Fibroblast of skin of left quadriceps (primary cell): Measurements from ENCODE around the gene PCDHA4.
"Not testable (repeated sequence)": the region's sequence is repeated elsewhere in the genome, so short reads cannot be mapped to it uniquely, and the experiment has no call there.

Experiments
- DNase-seq, 2 experiments: peaks; one replicate each; pipeline ENCODE4 v3.0.0-alpha.2; 2013; ENCODE audit warnings: low read depth in 2 of 2

PCDHA4 gene

DNA sequence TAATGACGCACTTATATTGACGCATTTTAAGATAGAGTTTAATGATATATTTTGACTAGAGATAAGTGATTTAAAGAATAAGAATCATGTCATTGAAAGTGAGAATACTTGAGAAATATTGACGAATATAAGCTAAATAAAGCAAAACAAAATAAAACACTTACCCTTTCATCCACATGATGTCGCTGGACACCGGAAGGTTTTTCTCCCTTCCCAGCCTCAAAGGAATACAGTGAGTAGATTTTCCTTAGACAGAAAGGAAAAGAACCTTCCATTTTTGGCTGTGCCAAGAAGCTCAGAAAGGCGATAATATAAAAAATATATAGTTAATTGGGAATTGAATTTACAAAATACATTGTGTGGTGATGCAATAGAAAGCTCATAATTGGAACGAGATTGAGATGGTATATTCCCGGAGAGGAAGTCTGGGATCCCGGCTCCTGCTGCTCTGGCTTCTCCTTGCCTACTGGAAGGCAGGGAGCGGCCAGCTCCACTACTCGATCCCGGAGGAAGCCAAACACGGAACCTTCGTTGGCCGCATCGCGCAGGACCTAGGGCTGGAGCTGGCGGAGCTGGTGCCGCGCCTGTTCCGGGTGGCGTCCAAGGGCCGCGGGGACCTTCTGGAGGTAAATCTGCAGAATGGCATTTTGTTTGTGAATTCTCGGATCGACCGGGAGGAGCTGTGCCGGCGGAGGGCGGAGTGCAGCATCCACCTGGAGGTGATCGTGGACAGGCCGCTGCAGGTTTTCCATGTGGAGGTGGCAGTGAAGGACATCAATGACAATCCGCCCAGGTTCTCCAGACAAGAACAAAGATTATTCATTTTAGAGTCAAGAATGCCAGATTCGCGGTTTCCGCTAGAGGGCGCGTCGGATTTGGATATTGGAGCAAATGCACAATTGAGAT lies 14.8 kb downstream of the PCDHA4 start, which contains the start of gene PCDHA5:
Gene PCDHA5 (plus strand): TSS at position 239 of the 906 bp plus-strand sequence.
- no peak for DNase-seq

DNA sequence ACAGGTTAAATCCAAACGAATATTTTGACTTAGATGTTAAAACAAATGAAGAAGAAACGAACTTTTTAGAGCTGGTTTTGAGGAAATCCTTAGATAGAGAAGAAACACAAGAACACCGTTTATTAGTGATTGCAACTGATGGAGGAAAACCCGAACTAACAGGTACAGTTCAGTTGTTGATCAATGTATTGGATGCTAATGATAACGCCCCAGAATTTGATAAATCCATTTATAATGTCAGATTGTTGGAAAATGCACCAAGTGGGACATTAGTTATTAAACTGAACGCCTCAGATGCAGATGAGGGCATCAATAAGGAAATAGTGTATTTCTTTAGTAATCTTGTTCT lies 15.4 kb downstream of the PCDHA4 start:
- DNase-seq, result no peak

DNA sequence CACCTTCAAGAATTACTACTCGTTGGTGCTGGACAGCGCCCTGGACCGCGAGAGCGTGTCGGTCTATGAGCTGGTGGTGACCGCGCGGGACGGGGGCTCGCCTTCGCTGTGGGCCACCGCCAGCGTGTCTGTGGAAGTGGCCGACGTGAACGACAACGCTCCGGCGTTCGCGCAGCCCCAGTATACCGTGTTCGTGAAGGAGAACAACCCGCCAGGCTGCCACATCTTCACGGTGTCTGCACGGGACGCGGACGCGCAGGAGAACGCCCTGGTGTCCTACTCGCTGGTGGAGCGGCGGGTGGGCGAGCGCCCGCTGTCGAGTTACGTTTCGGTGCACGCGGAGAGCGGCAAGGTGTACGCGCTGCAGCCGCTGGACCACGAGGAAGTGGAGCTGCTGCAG lies 16.1 kb downstream of the PCDHA4 start:
- not testable (repeated sequence) for DNase-seq

DNA sequence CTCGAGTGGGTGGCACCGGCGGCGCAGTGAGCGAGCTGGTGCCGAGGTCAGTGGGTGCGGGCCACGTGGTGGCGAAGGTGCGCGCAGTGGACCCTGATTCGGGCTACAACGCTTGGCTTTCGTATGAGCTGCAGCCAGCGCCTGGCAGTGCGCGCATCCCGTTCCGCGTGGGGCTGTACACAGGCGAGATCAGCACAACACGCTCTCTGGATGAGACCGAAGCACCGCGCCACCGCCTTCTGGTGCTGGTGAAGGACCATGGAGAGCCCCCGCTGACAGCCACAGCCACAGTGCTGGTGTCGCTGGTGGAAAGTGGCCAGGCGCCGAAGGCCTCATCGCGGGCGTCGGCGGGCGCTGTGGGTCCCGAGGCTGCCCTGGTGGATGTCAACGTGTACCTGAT lies 16.6 kb downstream of the PCDHA4 start:
- DNase-seq, result no peak

DNA sequence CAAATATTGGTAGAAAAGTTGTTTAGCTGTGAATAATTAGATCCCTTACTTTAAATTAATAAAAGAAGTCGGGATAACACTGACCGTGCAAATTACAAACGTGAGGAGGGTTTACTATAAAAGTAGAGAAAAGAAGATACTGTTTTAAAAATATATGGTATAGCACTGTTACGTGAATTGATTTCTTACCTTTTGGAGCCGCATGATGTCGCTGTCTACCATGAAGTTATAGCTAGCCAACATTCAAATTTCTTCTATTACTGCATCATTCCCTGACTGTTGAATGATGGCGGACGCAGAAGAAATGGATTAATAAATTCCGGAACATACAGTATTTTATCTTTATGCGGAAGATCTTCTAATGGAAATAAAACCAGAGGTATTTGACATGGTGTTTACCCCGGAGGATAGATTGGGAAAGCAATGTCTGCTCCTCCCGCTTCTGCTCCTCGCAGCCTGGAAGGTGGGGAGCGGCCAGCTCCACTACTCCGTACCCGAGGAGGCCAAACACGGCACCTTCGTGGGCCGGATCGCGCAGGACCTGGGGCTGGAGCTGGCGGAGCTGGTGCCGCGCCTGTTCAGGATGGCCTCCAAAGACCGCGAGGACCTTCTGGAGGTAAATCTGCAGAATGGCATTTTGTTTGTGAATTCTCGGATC lies 21.0 kb downstream of the PCDHA4 start, which contains the start of gene PCDHA6:
Gene PCDHA6 (plus strand): TSS at position 257 of the 658 bp plus-strand sequence. CDS start 132 bp downstream, at position 389.
- DNase-seq, result no peak

DNA sequence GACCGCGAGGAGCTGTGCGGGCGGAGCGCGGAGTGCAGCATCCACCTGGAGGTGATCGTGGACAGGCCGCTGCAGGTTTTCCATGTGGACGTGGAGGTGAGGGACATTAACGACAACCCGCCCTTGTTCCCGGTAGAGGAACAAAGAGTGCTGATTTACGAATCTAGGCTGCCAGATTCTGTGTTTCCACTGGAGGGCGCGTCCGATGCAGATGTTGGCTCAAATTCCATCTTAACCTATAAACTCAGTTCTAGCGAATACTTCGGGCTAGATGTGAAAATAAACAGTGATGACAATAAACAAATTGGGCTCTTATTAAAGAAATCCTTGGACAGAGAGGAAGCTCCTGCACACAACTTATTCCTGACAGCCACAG lies 21.5 kb downstream of the PCDHA4 start:
- DNase-seq, result no peak

DNA sequence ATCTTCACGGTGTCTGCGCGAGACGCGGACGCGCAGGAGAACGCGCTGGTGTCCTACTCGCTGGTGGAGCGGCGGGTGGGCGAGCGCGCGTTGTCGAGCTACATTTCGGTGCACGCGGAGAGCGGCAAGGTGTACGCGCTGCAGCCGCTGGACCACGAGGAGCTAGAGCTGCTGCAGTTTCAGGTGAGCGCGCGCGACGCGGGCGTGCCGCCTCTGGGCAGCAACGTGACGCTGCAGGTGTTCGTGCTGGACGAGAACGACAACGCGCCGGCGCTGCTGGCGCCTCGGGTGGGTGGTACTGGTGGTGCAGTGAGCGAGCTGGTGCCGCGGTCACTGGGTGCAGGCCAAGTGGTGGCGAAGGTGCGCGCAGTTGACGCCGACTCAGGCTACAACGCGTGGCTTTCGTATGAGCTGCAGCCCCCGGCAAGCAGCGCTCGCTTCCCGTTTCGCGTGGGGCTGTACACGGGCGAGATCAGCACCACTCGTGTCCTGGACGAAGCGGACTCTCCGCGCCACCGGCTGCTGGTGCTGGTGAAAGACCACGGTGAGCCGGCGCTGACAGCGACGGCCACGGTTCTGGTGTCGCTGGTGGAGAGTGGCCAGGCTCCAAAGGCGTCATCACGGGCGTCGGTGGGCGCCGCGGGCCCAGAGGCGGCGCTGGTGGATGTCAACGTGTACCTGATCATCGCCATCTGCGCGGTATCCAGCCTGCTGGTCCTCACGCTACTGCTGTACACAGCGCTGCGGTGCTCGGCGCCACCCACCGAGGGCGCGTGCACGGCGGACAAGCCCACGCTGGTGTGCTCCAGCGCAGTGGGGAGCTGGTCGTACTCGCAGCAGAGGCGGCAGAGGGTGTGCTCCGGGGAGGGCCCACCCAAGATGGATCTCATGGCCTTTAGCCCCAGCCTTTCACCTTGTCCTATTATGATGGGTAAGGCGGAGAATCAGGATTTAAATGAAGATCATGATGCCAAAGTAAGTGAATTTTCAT lies 22.9 kb downstream of the PCDHA4 start:
- DNase-seq, result not testable (repeated sequence)

DNA sequence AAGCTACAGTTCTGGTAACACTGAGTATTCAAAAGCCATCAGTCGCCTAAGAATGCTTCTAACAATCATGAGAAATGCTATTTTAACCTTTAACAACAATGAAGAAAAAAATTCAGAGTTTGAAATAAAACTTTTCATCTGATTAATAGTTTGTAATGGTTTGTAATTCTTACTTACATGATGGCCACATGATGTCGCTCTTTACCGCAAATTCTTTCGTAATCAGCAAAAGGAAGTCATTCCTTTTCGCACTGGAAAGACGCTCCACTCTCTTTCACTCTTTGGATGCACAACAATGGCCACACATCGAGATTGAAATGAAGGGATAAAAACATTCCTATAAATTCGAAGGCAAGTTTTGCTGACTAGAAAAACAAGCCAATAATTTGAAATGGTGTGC lies 27.1 kb downstream of the PCDHA4 start, which contains the start of gene PCDHA7:
Gene PCDHA7 (plus strand): TSS at position 277 of the 400 bp plus-strand sequence. CDS start 115 bp downstream, at position 392.
- peak in 1 of 2 experiments; percentile 1 for DNase-seq

DNA sequence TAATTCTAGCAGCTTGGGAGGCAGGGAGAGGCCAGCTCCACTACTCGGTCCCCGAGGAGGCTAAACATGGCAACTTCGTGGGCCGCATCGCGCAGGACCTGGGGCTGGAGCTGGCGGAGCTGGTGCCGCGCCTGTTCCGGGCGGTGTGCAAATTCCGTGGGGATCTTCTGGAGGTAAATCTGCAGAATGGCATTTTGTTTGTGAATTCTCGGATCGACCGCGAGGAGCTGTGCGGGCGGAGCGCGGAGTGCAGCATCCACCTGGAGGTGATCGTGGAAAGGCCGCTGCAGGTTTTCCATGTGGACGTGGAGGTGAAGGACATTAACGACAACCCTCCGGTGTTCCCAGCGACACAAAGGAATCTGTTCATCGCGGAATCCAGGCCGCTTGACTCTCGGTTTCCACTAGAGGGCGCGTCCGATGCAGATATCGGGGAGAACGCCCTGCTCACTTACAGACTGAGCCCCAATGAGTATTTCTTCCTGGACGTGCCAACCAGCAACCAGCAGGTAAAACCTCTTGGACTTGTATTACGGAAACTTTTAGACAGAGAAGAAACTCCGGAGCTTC lies 27.7 kb downstream of the PCDHA4 start:
- not testable (repeated sequence) for DNase-seq

DNA sequence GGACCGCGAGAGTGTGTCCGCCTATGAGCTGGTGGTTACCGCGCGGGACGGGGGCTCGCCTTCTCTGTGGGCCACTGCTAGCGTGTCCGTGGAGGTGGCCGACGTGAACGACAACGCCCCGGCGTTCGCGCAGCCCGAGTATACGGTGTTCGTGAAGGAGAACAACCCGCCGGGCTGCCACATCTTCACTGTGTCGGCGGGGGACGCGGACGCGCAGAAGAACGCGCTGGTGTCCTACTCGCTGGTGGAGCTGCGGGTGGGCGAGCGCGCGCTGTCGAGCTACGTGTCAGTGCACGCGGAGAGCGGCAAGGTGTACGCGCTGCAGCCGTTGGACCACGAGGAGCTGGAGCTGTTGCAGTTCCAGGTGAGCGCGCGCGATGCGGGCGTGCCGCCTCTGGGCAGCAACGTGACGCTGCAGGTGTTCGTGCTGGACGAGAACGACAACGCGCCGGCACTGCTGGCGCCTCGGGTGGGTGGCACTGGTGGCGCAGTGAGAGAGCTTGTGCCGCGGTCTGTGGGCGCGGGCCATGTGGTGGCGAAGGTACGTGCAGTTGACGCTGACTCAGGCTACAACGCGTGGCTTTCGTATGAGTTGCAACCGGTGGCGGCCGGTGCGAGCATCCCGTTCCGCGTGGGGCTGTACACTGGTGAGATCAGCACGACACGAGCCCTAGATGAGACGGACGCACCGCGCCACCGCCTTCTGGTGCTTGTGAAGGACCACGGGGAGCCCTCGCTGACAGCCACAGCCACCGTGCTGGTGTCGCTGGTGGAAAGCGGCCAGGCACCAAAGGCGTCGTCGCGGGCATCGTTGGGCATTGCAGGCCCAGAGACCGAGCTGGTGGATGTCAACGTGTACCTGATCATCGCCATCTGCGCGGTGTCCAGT lies 29.0 kb downstream of the PCDHA4 start:
- no peak for DNase-seq

DNA sequence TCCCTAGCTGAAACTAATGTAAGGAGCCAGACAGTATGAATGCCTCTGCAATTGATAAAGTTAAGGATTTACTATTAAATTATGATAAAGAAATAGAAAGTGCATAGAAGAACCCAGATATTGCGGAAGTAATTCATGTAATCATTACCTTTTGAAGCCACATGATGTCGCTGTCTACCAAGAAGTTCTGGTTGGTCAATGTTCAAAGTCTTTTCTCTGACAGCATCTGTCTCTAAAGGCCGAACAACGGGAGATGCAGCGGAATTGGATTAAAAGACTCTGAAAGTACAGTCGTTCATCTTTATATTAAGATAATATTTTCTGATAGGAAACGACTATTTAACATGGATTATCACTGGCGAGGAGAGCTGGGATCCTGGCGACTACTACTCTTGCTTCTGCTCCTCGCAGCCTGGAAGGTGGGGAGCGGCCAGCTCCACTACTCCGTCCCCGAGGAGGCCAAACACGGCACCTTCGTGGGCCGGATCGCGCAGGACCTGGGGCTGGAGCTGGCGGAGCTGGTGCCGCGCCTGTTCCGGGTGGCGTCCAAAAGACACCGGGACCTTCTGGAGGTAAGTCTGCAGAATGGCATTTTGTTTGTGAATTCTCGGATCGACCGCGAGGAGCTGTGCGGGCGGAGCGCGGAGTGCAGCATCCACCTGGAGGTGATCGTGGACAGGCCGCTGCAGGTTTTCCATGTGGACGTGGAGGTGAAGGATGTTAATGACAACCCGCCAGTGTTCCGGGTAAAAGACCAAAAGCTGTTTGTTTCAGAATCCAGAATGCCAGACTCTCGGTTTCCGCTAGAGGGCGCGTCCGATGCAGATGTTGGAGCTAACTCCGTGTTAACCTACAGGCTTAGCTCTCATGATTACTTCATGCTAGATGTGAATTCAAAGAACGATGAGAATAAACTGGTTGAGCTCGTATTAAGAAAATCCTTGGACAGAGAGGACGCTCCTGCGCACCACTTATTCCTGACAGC lies 34.4 kb downstream of the PCDHA4 start, which contains the start of gene PCDHA8:
Gene PCDHA8 (plus strand): TSS at position 210 of the 985 bp plus-strand sequence. CDS start 135 bp downstream, at position 345.
- no peak for DNase-seq

DNA sequence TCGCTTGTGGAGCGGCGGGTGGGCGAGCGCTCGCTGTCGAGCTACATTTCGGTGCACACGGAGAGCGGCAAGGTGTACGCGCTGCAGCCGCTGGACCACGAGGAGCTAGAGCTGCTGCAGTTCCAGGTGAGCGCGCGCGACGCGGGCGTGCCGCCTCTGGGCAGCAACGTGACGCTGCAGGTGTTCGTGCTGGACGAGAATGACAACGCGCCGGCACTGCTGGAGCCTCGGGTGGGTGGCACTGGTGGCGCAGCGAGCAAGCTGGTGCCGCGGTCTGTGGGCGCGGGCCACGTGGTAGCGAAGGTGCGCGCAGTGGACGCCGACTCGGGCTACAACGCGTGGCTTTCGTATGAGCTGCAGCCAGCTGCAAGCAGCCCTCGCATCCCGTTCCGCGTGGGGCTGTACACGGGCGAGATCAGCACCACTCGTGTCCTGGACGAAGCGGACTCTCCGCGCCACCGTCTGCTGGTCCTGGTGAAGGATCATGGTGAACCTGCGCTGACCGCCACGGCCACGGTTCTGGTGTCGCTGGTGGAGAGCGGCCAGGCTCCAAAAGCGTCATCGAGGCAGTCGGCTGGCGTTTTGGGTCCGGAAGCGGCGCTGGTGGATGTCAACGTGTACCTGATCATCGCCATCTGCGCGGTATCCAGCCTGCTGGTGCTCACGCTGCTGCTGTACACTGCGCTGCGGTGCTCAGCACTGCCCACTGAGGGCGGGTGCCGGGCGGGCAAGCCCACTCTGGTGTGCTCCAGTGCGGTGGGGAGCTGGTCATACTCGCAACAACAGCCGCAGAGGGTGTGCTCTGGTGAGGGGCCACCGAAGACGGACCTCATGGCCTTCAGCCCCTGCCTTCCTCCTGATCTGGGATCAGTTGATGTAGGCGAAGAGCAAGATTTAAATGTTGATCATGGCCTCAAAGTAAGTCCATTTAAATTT lies 36.2 kb downstream of the PCDHA4 start:
- DNase-seq, result no peak

DNA sequence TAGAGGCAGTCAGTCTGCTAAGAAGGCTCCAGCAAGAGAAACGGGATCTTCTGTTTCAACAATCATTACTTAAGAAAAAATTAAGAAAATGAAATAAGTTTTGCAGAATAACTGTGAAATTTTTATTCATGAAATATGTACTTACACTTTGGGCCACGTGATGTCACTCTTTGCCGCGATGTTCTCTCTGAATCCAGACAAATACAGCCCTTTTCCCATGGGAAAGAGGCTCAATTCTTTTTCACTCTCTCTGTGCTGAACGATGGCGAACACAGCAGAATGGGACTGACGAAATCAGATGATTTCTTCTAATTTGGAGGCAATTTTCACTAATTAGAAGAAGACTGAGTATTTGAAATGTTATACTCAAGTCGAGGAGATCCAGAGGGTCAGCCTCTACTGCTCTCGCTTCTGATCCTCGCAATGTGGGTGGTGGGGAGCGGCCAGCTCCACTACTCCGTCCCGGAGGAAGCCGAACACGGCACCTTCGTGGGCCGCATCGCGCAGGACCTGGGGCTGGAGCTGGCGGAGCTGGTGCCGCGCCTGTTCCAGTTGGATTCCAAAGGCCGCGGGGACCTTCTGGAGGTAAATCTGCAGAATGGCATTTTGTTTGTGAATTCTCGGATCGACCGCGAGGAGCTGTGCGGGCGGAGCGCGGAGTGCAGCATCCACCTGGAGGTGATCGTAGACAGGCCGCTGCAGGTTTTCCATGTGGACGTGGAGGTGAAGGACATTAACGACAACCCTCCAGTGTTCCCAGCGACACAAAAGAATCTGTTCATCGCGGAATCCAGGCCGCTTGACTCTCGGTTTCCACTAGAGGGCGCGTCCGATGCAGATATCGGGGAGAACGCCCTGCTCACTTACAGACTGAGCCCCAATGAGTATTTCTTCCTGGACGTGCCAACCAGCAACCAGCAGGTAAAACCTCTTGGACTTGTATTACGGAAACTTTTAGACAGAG lies 41.6 kb downstream of the PCDHA4 start, which contains the start of gene PCDHA9:
Gene PCDHA9 (plus strand): TSS at position 244 of the 964 bp plus-strand sequence. CDS start 114 bp downstream, at position 358.
- not testable (repeated sequence) for DNase-seq

DNA sequence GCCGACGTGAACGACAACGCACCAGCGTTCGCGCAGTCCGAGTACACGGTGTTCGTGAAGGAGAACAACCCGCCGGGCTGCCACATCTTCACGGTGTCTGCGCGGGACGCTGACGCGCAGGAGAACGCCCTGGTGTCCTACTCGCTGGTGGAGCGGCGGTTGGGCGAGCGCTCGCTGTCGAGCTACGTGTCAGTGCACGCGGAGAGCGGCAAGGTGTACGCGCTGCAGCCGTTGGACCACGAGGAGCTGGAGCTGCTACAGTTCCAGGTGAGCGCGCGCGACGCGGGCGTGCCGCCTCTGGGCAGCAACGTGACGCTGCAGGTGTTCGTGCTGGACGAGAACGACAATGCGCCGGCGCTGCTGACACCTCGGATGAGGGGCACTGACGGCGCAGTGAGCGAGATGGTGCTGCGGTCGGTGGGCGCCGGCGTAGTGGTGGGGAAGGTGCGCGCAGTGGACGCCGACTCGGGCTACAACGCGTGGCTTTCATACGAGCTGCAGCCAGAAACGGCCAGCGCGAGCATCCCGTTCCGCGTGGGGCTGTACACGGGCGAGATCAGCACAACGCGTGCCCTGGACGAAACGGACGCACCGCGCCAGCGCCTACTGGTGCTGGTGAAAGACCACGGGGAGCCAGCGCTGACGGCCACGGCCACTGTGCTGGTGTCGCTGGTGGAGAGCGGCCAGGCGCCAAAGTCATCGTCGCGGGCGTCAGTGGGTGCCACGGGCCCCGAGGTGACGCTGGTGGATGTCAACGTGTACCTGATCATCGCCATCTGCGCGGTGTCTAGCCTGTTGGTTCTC lies 43.2 kb downstream of the PCDHA4 start:
- not testable (repeated sequence) for DNase-seq
